WTC11 (cell line): ENCODE measurements around the gene BCAS3.

Source experiments
- ATF2 ChIP-seq: sonication (generic); formaldehyde crosslinking; IDR thresholded peaks from 2 replicates; pipeline ENCODE4 v1.8.1; 2022; ENCODE audit warnings: low read depth, missing genetic modification reagents, borderline replicate concordance
- CTCF ChIP-seq: fragments of 200-600 bp; IDR thresholded peaks from 2 replicates; pipeline ENCODE4 v1.8.0; 2022; ENCODE audit warnings: antibody characterized with exemption
- E2F1 ChIP-seq: sonication (generic); formaldehyde crosslinking; IDR thresholded peaks from 2 replicates; pipeline ENCODE4 v1.8.0; 2022; ENCODE audit warnings: mild to moderate bottlenecking, missing genetic modification reagents
- GABPB1 ChIP-seq: sonication (generic); formaldehyde crosslinking; IDR thresholded peaks from 2 replicates; pipeline ENCODE4 v1.8.1; 2023; ENCODE audit warnings: mild to moderate bottlenecking, missing genetic modification reagents
- NFYB ChIP-seq: sonication (generic); formaldehyde crosslinking; conservative IDR thresholded peaks from 2 replicates; pipeline ENCODE4 v1.8.0; 2022; ENCODE audit warnings: low read depth, missing genetic modification reagents
- NR2C2 ChIP-seq: sonication (generic); formaldehyde crosslinking; IDR thresholded peaks from 2 replicates; pipeline ENCODE4 v1.8.0; 2022; ENCODE audit warnings: mild to moderate bottlenecking, missing genetic modification reagents
- SMAD3 ChIP-seq: sonication (generic); formaldehyde crosslinking; IDR thresholded peaks from 2 replicates; pipeline ENCODE4 v1.8.0; 2022; ENCODE audit warnings: missing genetic modification reagents, mild to moderate bottlenecking, borderline replicate concordance
- STAT6 ChIP-seq: sonication (generic); formaldehyde crosslinking; conservative IDR thresholded peaks from 2 replicates; pipeline ENCODE4 v1.8.1; 2023; ENCODE audit warnings: mild to moderate bottlenecking, low read depth, missing genetic modification reagents, moderate library complexity
- USF1 ChIP-seq: sonication (generic); formaldehyde crosslinking; IDR thresholded peaks from 2 replicates; pipeline ENCODE4 v1.8.0; 2022; ENCODE audit warnings: mild to moderate bottlenecking, missing genetic modification reagents

- TF ChIP-seq GABPB1 (CRISPR knock-in tag) (no peak), USF1 (no peak), STAT6 (CRISPR knock-in tag) (no peak), E2F1 (CRISPR knock-in tag) (no peak), CTCF (no peak), NFYB (CRISPR knock-in tag) (no peak), SMAD3 (CRISPR knock-in tag) (no peak), ATF2 (CRISPR knock-in tag) (no peak), NR2C2 (no peak)
Observed at GRCh38 chr17:61237275-61237674, 559.6 kb downstream of the BCAS3 start.
